Prostate gland (tissue), 2 donors: ENCODE data around the gene PNP.

Experiments
- CTCF ChIP-seq, 4 experiments: fragments of 200-600 bp in 2 of 4; fragments of 450-650 bp in 2 of 4; sonication (generic) in 2 of 4; IDR thresholded peaks; 1 replicate in 3 of 4; 2 replicates in 1 of 4; pipeline ENCODE4 v1.5.1; 2016 to 2019; ENCODE audit warnings: antibody characterized with exemption in 4 of 4, mild to moderate bottlenecking in 2 of 4, moderate library complexity in 2 of 4
- POLR2A ChIP-seq: fragments of 450-650 bp; IDR thresholded peaks from one replicate; pipeline ENCODE4 v1.6.1; 2016; ENCODE audit warnings: antibody characterized with exemption, mild to moderate bottlenecking
- POLR2AphosphoS5 ChIP-seq: sonication (generic); formaldehyde crosslinking; IDR thresholded peaks from one replicate; pipeline ENCODE4 v1.6.1; 2017; ENCODE audit warnings: antibody characterized with exemption

GRCh38 chr14:20438664-20439063, 30.5 kb upstream of the PNP start:
- TF ChIP-seq CTCF (IDR thresholded peaks at IDR 0.05), result no peak
- TF ChIP-seq POLR2A, result no peak
- no peak for TF ChIP-seq POLR2AphosphoS5
